H1 (cell line): Measurements from ENCODE around the gene C19orf53. TPM values are rescaled to one million over a fixed set of nuclear protein-coding genes. Genes with fewer than 3 reads are reported as not detected.

ENCODE experiments used
- BACH1 ChIP-seq: IDR thresholded peaks from 2 replicates; pipeline ENCODE4 v1.6.1; 2012; ENCODE audit warnings: low read length, improper control_type of control experiment
- BCL11A ChIP-seq, 2 experiments: IDR thresholded peaks; one replicate each; pipeline ENCODE4 v1.6.1; 2011; ENCODE audit warnings: low read depth in 2 of 2, low read length in 2 of 2, mild to moderate bottlenecking in 2 of 2
- BRCA1 ChIP-seq: IDR thresholded peaks from 2 replicates; pipeline ENCODE4 v1.6.1; 2012; ENCODE audit warnings: low read depth, low read length, improper control_type of control experiment
- CHD2 ChIP-seq: IDR thresholded peaks from 2 replicates; pipeline ENCODE4 v1.6.1; 2012; ENCODE audit warnings: low read length, improper control_type of control experiment
- EZH2 ChIP-seq: fragments of 200-600 bp; sonication (generic); IDR thresholded peaks from 2 replicates; pipeline ENCODE4 v1.7.1; 2012; ENCODE audit warnings: low read depth, mild to moderate bottlenecking, moderate library complexity, low read length, inconsistent platforms; ENCODE audit not compliant: severe bottlenecking
- JUN ChIP-seq: IDR thresholded peaks from 2 replicates; pipeline ENCODE4 v1.6.1; 2011; ENCODE audit warnings: low read depth, mild to moderate bottlenecking, improper control_type of control experiment, low read length
- KDM1A ChIP-seq: fragments of 200-600, 300-600 bp; sonication (generic); IDR thresholded peaks from 2 replicates; pipeline ENCODE4 v1.7.1; 2016; ENCODE audit warnings: mild to moderate bottlenecking, low read length, borderline replicate concordance
- MAX ChIP-seq: IDR thresholded peaks from 2 replicates; pipeline ENCODE4 v1.6.1; 2012; ENCODE audit warnings: inconsistent platforms
- NANOG ChIP-seq: IDR thresholded peaks from 2 replicates; pipeline ENCODE4 v1.6.1; 2011; ENCODE audit warnings: low read length, low read depth, mild to moderate bottlenecking, inconsistent platforms; ENCODE audit not compliant: insufficient read depth, poor library complexity, severe bottlenecking
- NRF1 ChIP-seq: IDR thresholded peaks from 2 replicates; pipeline ENCODE4 v1.6.1; 2011; ENCODE audit warnings: mild to moderate bottlenecking, low read depth, low read length, improper control_type of control experiment
- POLR2AphosphoS5 ChIP-seq: IDR thresholded peaks from 2 replicates; pipeline ENCODE4 v1.6.1; 2011; ENCODE audit warnings: low read depth, low read length
- POU5F1 ChIP-seq: IDR thresholded peaks from 2 replicates; pipeline ENCODE4 v1.6.1; 2011; ENCODE audit warnings: low read depth, mild to moderate bottlenecking, low read length, moderate library complexity
- RAD21 ChIP-seq, 2 experiments: IDR thresholded peaks in 1 of 2; conservative IDR thresholded peaks in 1 of 2; 2 replicates each; pipeline ENCODE4 v1.6.1; 2011; ENCODE audit warnings: low read depth in 2 of 2, low read length in 2 of 2, improper control_type of control experiment in 1 of 2, inconsistent platforms in 1 of 2, mild to moderate bottlenecking in 1 of 2, moderate library complexity in 1 of 2
- RBBP5 ChIP-seq: IDR thresholded peaks from 2 replicates; pipeline ENCODE4 v1.7.1; 2012; ENCODE audit warnings: low read depth, mild to moderate bottlenecking, inconsistent platforms, low read length, moderate library complexity, borderline replicate concordance
- SAP30 ChIP-seq: fragments of 300-600 bp; sonication (generic); IDR thresholded peaks from 2 replicates; pipeline ENCODE4 v1.7.1; 2012; ENCODE audit warnings: low read length, moderate library complexity, mild to moderate bottlenecking, inconsistent platforms; ENCODE audit not compliant: insufficient read depth, insufficient replicate concordance
- SIRT6 ChIP-seq: IDR thresholded peaks from one replicate; pipeline ENCODE4 v1.7.1; 2012; ENCODE audit warnings: low read length, inconsistent platforms
- SP1 ChIP-seq: IDR thresholded peaks from 2 replicates; pipeline ENCODE4 v1.6.1; 2011; ENCODE audit warnings: low read depth, low read length
- SP4 ChIP-seq: IDR thresholded peaks from 2 replicates; pipeline ENCODE4 v1.6.1; 2012; ENCODE audit warnings: low read length, inconsistent platforms
- TAF1 ChIP-seq: IDR thresholded peaks from 2 replicates; pipeline ENCODE4 v1.6.1; 2011; ENCODE audit warnings: mild to moderate bottlenecking, low read depth, low read length
- TAF7 ChIP-seq: optimal IDR thresholded peaks from 2 replicates; pipeline ENCODE3; 2011; ENCODE audit warnings: low read depth, mild to moderate bottlenecking, inconsistent platforms, low read length, moderate library complexity, borderline replicate concordance
- USF2 ChIP-seq: IDR thresholded peaks from 2 replicates; pipeline ENCODE4 v1.6.1; 2011; ENCODE audit warnings: low read length, improper control_type of control experiment
- ZNF274 ChIP-seq: IDR thresholded peaks from 2 replicates; pipeline ENCODE4 v1.7.0; 2012; ENCODE audit warnings: low read length, borderline replicate concordance; ENCODE audit errors: extremely low read depth
- polyA plus RNA-seq, 7 experiments: library from polyadenylated mRNA; depleted of rRNA in 3 of 7; stranded (reverse) in 5 of 7; unstranded in 2 of 7; fragments of >200 nt in 5 of 7; fragments of 200-250 nt in 2 of 7; gene quantifications; 1 replicate in 5 of 7; 2 replicates in 1 of 7; 4 replicates in 1 of 7; pipeline versions ENCODE4 v1.2.1 to v1.2.3, GENCODE V29; 2011 to 2013; ENCODE audit warnings: missing spikeins in 2 of 7, mixed read lengths in 2 of 7
- total RNA-seq: library from RNA; stranded (reverse); fragmentation: NEBNext Ultra II Directional; extraction: Animal tissue kit (Norgen Biotek cat#: 25700); gene quantifications from 2 replicates; pipeline ENCODE4 v1.2.1, GENCODE V29; 2021

Gene C19orf53
- total and polyA plus RNA-seq, 2 of the 8 experiments (the other 6 are each of a cell fraction or from before 2014, with no cell fraction given): 104 to 169 TPM

- TF ChIP-seq JUN (no peak), POU5F1 (no peak), CHD2 (peak; percentile 38; the same call in 1 of the 2 replicates), SIRT6 (no peak), TAF7 (no peak), SP1 (no peak), TAF1 (0 out of 2 replicates have a peak, but pooled peaks have one; percentile 36), NANOG (no peak), RBBP5 (no peak), BCL11A (IDR thresholded peaks at IDR 0.05; ENCODE audit: low read depth in 2 of 2, low read length in 2 of 2) (no peak), NRF1 (no peak), USF2 (no peak), ZNF274 (no peak), SAP30 (no peak), BRCA1 (no peak), BACH1 (no peak), RAD21 (IDR thresholded peaks at IDR 0.05 in 1 of 2, conservative IDR thresholded peaks at IDR 0.05 in 1 of 2; ENCODE audit: low read depth in 2 of 2, low read length in 2 of 2) (peak; percentile 78 to 82), EZH2 (no peak), POLR2AphosphoS5 (no peak), SP4 (no peak), KDM1A (no peak), MAX (0 out of 2 replicates have a peak, but pooled peaks have one; percentile 16)
- TF ChIP-seq, all 59 proteins: peak for 13
Measured at GRCh38 chr19:13784731-13785452, 10.6 kb downstream of the C19orf53 start (continued).
